Measurements from ENCODE around the gene CSK. TPM values are rescaled to one million over a fixed set of nuclear protein-coding genes. Genes with fewer than 3 reads are reported as not detected.

CSK gene
- total and polyA plus RNA-seq, 2 donors from 2014 or later: 18.9 to 58.8 TPM

DNA sequence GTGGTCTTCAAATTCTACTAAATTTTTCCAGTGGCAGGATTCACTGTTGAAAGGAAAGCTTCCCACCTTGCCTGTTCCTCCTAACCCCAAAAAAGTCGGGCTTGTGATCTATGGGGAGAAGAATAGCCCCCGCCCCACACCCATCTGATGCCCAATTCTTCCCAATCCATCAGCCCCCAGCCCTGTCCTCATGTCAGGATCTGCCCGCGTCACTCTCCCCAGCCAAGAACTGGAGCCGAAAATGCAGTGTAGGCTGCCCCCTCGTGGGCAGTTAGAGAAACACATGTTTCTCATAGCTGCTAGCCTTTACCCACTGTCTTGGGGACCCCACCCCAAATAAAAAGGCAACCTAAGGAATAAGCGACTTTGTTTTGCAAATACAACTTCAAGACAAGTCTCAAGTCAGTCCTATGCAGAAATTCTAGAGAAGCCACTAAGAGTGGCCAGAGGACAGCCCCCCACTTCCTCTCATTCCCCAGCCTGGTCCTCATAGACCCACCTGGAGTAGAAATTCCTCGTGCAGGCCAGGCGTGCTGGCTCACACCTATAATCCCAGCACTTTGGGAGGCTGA lies 13.0 kb upstream of the CSK start:
- FAIRE-seq: no peak
- peak; percentile 87 for TF ChIP-seq CTCF (IDR thresholded peaks at IDR 0.05; ENCODE audit: borderline replicate concordance, extremely low read depth, insufficient read depth)
- Histone ChIP-seq H3K4me3 (ENCODE audit: low read length in 3 of 3) (no peak overlapping the region), H3K27me3 (ENCODE audit: control insufficient read depth, insufficient read depth, low read length) (no peaks in the 10 kb centered on the region), H3K9ac (ENCODE audit: low read length in 3 of 3) (no peak overlapping the region), H3K9me3 (ENCODE audit: control insufficient read depth in 2 of 3, insufficient read depth in 1 of 3, low read length in 3 of 3) (no peaks in the 10 kb centered on the region), H3K27ac (ENCODE audit: low read depth in 2 of 2, low read length in 2 of 2) (no peak overlapping the region), H3K36me3 (ENCODE audit: control insufficient read depth in 2 of 3, insufficient read depth in 3 of 3, low read length in 3 of 3) (no peaks in the 10 kb centered on the region), H3K4me1 (ENCODE audit: control insufficient read depth in 2 of 3, insufficient read depth in 2 of 3, low read depth in 1 of 3, low read length in 3 of 3) (peaks cover 0 to 2% (median 0%) of the 10 kb centered on the region in 3 donors)
- intact Hi-C loops (cut with DNase I): loop anchor here (5.0 kb wide), 1 partner anchor 132 kb away; no protein-coding TSS in a partner anchor
- peak in 4 of 5 donors; percentile 65 to 77 (median 73) for DNase-seq

DNA sequence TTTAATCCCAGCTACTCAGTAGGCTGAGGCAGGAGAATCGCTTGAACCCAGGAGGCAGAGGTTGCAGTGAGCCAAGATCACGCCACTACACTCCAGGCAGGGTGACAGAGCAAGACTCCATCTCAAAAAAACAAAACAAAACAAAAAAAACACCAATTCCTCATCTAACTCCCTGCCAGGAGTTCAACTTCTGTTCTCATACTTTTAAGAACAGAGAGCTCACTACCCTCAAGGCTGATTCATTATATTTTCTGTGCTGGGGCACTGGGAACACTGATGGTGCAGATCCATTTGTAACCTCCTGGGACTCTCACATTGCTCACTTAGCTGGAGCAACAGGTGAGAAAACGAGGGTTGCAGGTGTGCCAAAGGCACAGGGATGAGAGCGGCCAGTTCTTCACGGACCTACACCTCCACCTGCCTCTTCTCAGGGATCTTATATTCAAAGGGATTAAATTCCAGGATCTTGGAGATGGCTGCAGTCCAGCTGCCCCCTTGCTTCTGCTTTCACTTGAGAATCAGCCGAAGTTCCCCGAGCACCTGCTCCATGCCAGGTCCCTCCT lies 12.3 kb upstream of the CSK start:
- H3K27ac ChIP-seq (ENCODE audit: low read depth in 2 of 2, low read length in 2 of 2): no peak overlapping the region
- no peak for TF ChIP-seq CTCF (IDR thresholded peaks at IDR 0.05; ENCODE audit: borderline replicate concordance, extremely low read depth, insufficient read depth)
- H3K36me3 ChIP-seq (ENCODE audit: control insufficient read depth in 2 of 3, insufficient read depth in 3 of 3, low read length in 3 of 3): no peaks in the 10 kb centered on the region
- H3K4me3 ChIP-seq (ENCODE audit: low read length in 3 of 3): no peak overlapping the region
- peaks cover 0 to 2% (median 0%) of the 10 kb centered on the region in 3 donors for H3K4me1 ChIP-seq (ENCODE audit: control insufficient read depth in 2 of 3, insufficient read depth in 2 of 3, low read depth in 1 of 3, low read length in 3 of 3)
- H3K27me3 ChIP-seq (ENCODE audit: control insufficient read depth, insufficient read depth, low read length): no peaks in the 10 kb centered on the region
- DNase-seq (no peak), FAIRE-seq (no peak)
- intact Hi-C loops (cut with DNase I): loop anchor here (5.0 kb wide), 2 partner anchors 132 to 183 kb away; no protein-coding TSS in a partner anchor
- H3K9me3 ChIP-seq (ENCODE audit: control insufficient read depth in 2 of 3, insufficient read depth in 1 of 3, low read length in 3 of 3): no peaks in the 10 kb centered on the region
- no peak overlapping the region for H3K9ac ChIP-seq (ENCODE audit: low read length in 3 of 3)

DNA sequence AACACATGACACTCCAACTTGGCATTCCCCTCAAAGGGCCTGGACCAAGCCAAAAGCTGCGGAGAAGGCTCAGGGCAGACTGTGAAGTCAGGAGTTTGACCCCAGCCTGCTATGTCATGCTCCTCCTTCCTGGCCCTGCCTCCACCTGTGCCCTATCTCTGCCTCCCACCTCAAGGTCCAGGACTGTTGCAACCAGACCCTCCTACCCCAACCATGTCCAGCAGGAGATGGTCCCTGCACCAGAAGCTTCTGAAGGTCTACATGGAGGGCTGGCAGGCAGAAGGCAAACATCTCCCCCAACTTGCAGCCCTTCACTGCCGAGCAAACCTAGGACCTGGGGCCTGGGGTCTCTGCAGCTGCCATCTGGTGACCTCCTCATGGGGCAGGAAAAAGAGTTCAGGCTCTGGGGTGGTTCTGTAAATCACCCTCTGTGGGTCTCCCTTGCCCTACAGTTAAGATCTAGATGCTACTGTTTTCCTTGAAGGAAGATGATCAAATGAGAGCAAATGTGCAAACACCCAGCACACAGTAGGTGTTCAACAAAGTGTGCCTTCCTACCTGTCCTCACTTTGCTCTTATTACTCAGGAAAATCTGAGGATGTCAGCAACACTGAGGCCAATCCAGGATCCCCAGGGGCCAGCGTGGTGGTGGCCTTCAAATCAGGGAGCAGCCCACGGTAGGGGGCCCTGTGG lies 11.5 kb upstream of the CSK start:
- no peak for TF ChIP-seq CTCF (IDR thresholded peaks at IDR 0.05; ENCODE audit: borderline replicate concordance, extremely low read depth, insufficient read depth)
- H3K4me1 ChIP-seq (ENCODE audit: control insufficient read depth in 2 of 3, insufficient read depth in 2 of 3, low read depth in 1 of 3, low read length in 3 of 3): peaks cover 0 to 2% (median 0%) of the 10 kb centered on the region in 3 donors
- intact Hi-C loops (cut with DNase I): loop anchor here (5.0 kb wide), 1 partner anchor 182 kb away; no protein-coding TSS in a partner anchor
- H3K27ac ChIP-seq (ENCODE audit: low read depth in 2 of 2, low read length in 2 of 2): no peak overlapping the region
- no peaks in the 10 kb centered on the region for H3K27me3 ChIP-seq (ENCODE audit: control insufficient read depth, insufficient read depth, low read length)
- DNase-seq (no peak), FAIRE-seq (no peak)
- H3K9ac ChIP-seq (ENCODE audit: low read length in 3 of 3): no peak overlapping the region
- no peaks in the 10 kb centered on the region for H3K36me3 ChIP-seq (ENCODE audit: control insufficient read depth in 2 of 3, insufficient read depth in 3 of 3, low read length in 3 of 3)
- H3K9me3 ChIP-seq (ENCODE audit: control insufficient read depth in 2 of 3, insufficient read depth in 1 of 3, low read length in 3 of 3): no peaks in the 10 kb centered on the region
- H3K4me3 ChIP-seq (ENCODE audit: low read length in 3 of 3): no peak overlapping the region
